MM.1S (cell line): Measurements from ENCODE around the gene GPR108.
"Not testable (repeated sequence)": the region's sequence is repeated elsewhere in the genome, so short reads cannot be mapped to it uniquely, and the experiment has no call there.

Experiments
- DNase-seq: peaks from one replicate; pipeline ENCODE4 v3.0.0-alpha.2; 2015
- H2AFZ ChIP-seq: fragments of 300-600 bp; sonication (generic); 2 replicates; pipeline ENCODE4 v1.6.0; 2016; ENCODE audit warnings: antibody characterized with exemption, low read length
- H3F3A ChIP-seq: fragments of 300-600 bp; sonication (generic); 2 replicates; pipeline ENCODE4 v1.6.1; 2016; ENCODE audit warnings: mild to moderate bottlenecking, antibody characterized with exemption, low read length, moderate library complexity, mixed read lengths; ENCODE audit not compliant: insufficient read depth
- H3K27ac ChIP-seq: fragments of 300-600 bp; sonication (generic); 2 replicates; pipeline ENCODE4 v1.5.1; 2016; ENCODE audit warnings: mild to moderate bottlenecking, low read length
- H3K27me3 ChIP-seq: fragments of 300-600 bp; sonication (generic); replicated peaks from 2 replicates; pipeline ENCODE4 v1.6.0; 2016; ENCODE audit warnings: low read length; ENCODE audit not compliant: insufficient read depth
- H3K36me3 ChIP-seq: fragments of 300-600 bp; sonication (generic); replicated peaks from 2 replicates; pipeline ENCODE4 v1.6.1; 2016; ENCODE audit warnings: mild to moderate bottlenecking, low read length, mixed read lengths; ENCODE audit not compliant: insufficient read depth
- H3K4me1 ChIP-seq: fragments of 300-600 bp; sonication (generic); 2 replicates; pipeline ENCODE4 v1.6.1; 2016; ENCODE audit warnings: low read length, mixed read lengths
- H3K4me2 ChIP-seq: fragments of 300-600 bp; sonication (generic); 2 replicates; pipeline ENCODE4 v1.6.0; 2016; ENCODE audit warnings: low read depth, low read length
- H3K4me3 ChIP-seq: fragments of 300-600 bp; sonication (generic); 2 replicates; pipeline ENCODE4 v1.5.1; 2016; ENCODE audit warnings: low read length, mixed read lengths
- H3K79me2 ChIP-seq: fragments of 300-600 bp; sonication (generic); 2 replicates; pipeline ENCODE4 v1.6.1; 2016; ENCODE audit warnings: mixed run types, low read length, mixed read lengths
- H3K9ac ChIP-seq: fragments of 300-600 bp; sonication (generic); 2 replicates; pipeline ENCODE4 v1.6.1; 2016; ENCODE audit warnings: low read length, mixed read lengths
- H3K9me2 ChIP-seq: fragments of 300-600 bp; sonication (generic); replicated peaks from 2 replicates; pipeline ENCODE4 v1.6.1; 2016; ENCODE audit warnings: mild to moderate bottlenecking, low read length, mixed read lengths; ENCODE audit not compliant: insufficient read depth
- H3K9me3 ChIP-seq: fragments of 300-600 bp; sonication (generic); replicated peaks from 2 replicates; pipeline ENCODE4 v1.6.1; 2016; ENCODE audit warnings: mild to moderate bottlenecking, low read length, mixed read lengths; ENCODE audit not compliant: insufficient read depth
- H4K20me1 ChIP-seq: fragments of 300-600 bp; sonication (generic); 2 replicates; pipeline ENCODE4 v1.6.1; 2016; ENCODE audit warnings: mild to moderate bottlenecking, low read length, moderate library complexity, mixed read lengths; ENCODE audit not compliant: insufficient read depth
- EZH2 ChIP-seq: fragments of 300-600 bp; sonication (generic); optimal IDR thresholded peaks from 2 replicates; pipeline ENCODE3; 2017; ENCODE audit warnings: low read depth, mild to moderate bottlenecking, antibody characterized with exemption, low read length, mixed read lengths
- EZH2phosphoT487 ChIP-seq: fragments of 300-600 bp; sonication (generic); IDR thresholded peaks from 2 replicates; pipeline ENCODE4 v1.6.1; 2018; ENCODE audit warnings: antibody characterized with exemption, low read length
- TF ChIP-seq, protein P1 (sequence below): fragments of 300-600 bp; sonication (generic); IDR thresholded peaks from 2 replicates; pipeline ENCODE4 v1.5.1; 2016; ENCODE audit warnings: antibody characterized with exemption, low read length, mixed read lengths

The GPR108 gene

DNA sequence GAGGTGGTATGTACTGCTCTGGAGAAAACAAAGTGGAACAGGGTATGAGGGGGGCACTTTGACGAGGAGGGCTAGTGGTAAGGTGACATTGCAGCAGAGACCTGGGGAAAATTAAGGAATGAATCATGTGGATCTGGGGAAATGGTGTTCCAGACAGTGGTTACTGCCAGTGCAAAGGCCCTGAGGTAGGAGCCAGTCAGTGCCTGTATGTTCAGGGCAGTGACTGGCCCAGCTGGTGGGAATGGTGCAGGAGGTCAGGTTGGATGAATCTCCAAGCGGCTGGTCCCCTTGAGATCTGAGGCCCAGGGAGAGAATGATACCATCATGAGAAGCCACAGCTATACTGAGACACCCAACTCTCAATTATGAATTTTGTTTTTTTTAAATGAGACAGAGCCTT, 40.1 kb upstream of the GPR108 start:
- Histone ChIP-seq H3K9me3 (no peaks in the 10 kb centered on the region), H4K20me1 (peaks cover 5% of the 10 kb centered on the region; the same call in 1 of the 2 replicates), H2AFZ (no peak overlapping the region), H3K27ac (peak overlapping the region; percentile 53; the same call in 1 of the 2 replicates), H3K4me1 (peaks cover 41% of the 10 kb centered on the region), H3K36me3 (peaks cover 16% of the 10 kb centered on the region), H3K4me2 (peak overlapping the region; percentile 39; the same call in 1 of the 2 replicates), H3K79me2 (peaks cover 96% of the 10 kb centered on the region), H3K9ac (no peak overlapping the region), H3K9me2 (no peaks in the 10 kb centered on the region), H3F3A (peaks cover 30% of the 10 kb centered on the region), H3K27me3 (no peaks in the 10 kb centered on the region), H3K4me3 (no peak overlapping the region)
- DNase-seq = no peak
- TF ChIP-seq EZH2phosphoT487 (no peak), EZH2 (no peak)
- TF ChIP-seq, protein P1, sequence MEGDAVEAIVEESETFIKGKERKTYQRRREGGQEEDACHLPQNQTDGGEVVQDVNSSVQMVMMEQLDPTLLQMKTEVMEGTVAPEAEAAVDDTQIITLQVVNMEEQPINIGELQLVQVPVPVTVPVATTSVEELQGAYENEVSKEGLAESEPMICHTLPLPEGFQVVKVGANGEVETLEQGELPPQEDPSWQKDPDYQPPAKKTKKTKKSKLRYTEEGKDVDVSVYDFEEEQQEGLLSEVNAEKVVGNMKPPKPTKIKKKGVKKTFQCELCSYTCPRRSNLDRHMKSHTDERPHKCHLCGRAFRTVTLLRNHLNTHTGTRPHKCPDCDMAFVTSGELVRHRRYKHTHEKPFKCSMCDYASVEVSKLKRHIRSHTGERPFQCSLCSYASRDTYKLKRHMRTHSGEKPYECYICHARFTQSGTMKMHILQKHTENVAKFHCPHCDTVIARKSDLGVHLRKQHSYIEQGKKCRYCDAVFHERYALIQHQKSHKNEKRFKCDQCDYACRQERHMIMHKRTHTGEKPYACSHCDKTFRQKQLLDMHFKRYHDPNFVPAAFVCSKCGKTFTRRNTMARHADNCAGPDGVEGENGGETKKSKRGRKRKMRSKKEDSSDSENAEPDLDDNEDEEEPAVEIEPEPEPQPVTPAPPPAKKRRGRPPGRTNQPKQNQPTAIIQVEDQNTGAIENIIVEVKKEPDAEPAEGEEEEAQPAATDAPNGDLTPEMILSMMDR = no peak

DNA sequence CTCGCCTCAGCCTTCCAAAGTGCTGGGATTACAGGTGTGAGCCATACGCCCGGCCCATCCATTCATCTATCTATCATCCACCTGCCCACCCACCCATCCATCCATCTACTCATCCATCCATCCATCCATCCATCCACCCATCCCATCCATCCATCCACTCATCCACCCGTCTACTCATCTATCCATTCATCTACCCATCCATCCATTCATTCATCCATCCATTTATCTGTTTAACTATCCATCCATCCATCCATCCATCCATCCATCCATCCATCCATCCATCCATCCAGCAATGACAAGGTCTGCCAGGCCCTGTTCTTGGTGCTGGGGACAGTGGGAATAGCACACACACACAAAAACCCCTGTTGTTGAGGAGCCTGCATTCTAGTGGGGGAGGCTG, 39.6 kb upstream of the GPR108 start:
- H3K9me2 ChIP-seq = no peaks in the 10 kb centered on the region
- TF ChIP-seq EZH2 (no peak), EZH2phosphoT487 (no peak)
- TF ChIP-seq, protein P1 = no peak
- no peaks in the 10 kb centered on the region for H3K9me3 ChIP-seq
- peaks cover 96% of the 10 kb centered on the region for H3K79me2 ChIP-seq
- H3K4me1 ChIP-seq = peaks cover 41% of the 10 kb centered on the region
- peaks cover 5% of the 10 kb centered on the region; the same call in 1 of the 2 replicates for H4K20me1 ChIP-seq
- peak overlapping the region; percentile 39; the same call in 1 of the 2 replicates for H3K4me2 ChIP-seq
- H3K27ac ChIP-seq = peak overlapping the region; percentile 53; the same call in 1 of the 2 replicates
- H3K9ac ChIP-seq = no peak overlapping the region
- peaks cover 32% of the 10 kb centered on the region for H3F3A ChIP-seq
- H2AFZ ChIP-seq = no peak overlapping the region
- no peak overlapping the region for H3K4me3 ChIP-seq
- H3K36me3 ChIP-seq = peaks cover 16% of the 10 kb centered on the region
- DNase-seq = no peak
- no peaks in the 10 kb centered on the region for H3K27me3 ChIP-seq

DNA sequence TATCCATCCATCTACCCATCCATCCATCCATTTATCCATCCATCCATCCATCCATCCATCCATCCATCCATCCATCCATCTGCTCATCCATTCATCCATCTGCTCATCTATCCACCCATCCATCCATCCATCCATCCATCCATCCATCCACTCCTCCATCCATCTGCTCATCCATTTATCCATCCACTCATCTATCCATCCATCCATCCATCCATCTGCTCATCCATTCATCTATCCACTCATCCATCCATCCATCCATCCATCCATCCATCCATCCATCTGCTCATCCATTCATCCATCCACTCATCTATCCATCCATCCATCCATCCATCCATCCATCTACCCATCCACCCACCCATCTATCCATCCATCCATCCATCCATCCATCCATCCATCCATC, 38.7 kb upstream of the GPR108 start:
- not testable (repeated sequence) for H3K4me3 ChIP-seq, DNase-seq, H2AFZ ChIP-seq, H4K20me1 ChIP-seq, H3K9ac ChIP-seq, H3K27me3 ChIP-seq, H3K4me2 ChIP-seq, H3K9me3 ChIP-seq, H3K27ac ChIP-seq, H3K9me2 ChIP-seq
- H3K4me1 ChIP-seq = peaks cover 40% of the 10 kb centered on the region
- peaks cover 11% of the 10 kb centered on the region for H3K36me3 ChIP-seq
- peaks cover 91% of the 10 kb centered on the region for H3K79me2 ChIP-seq
- H3F3A ChIP-seq = peaks cover 32% of the 10 kb centered on the region

DNA sequence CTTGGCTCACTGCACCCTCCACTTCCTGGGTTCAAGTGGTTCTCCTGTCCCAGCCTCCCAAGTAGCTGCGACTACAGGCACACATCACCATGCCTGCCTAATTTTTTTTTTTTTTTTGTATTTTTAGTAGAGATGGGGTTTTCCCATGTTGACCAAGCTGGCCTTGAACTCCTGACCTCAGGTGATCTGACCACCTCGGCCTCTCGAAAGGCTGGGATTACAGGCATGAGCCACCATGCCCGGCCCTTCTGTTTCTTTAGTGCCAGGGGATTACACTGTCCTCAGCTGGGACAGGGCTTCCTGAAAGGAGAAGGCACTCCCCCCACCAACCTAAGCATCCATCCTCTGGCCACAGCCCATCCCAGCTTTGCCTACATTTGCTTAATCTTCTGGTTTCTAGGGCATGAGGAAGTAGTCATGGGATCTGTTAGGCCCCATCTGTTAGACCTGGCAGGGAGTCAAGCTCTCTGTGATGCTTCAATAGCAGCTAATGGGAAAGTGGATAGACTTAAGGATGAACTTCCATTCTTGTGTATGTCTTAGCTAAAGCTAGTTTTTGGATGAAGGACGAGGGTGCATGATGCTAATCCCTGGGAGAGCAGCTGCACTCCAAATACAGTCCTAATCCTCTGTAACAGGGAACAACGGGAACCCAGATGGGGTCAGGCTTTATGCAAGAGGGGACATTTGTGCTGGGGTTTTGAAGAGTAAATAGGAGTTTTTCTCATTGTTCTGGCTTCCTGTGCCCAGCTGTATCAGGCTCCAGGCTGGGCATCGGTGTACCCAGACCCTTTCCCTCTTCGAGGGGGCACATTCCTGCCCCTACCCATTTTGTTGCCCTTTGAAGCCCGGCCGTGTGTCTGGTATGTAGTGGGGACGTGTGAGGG, 37.7 kb upstream of the GPR108 start:
- H3K4me2 ChIP-seq = peak overlapping the region; percentile 59

More for the DNA sequence above, 37.7 kb upstream of the GPR108 start:
- H3K9me2 ChIP-seq = no peaks in the 10 kb centered on the region
- peaks cover 81% of the 10 kb centered on the region for H3K79me2 ChIP-seq
- no peak overlapping the region for H2AFZ ChIP-seq
- peaks cover 40% of the 10 kb centered on the region for H3K4me1 ChIP-seq
- H3F3A ChIP-seq = peaks cover 32% of the 10 kb centered on the region
- no peaks in the 10 kb centered on the region for H3K9me3 ChIP-seq
- no peak overlapping the region for H3K4me3 ChIP-seq
- no peak overlapping the region for H3K9ac ChIP-seq
- DNase-seq = no peak
- peaks cover 5% of the 10 kb centered on the region; the same call in 1 of the 2 replicates for H4K20me1 ChIP-seq
- TF ChIP-seq, protein P1 = no peak
- TF ChIP-seq EZH2phosphoT487 (no peak), EZH2 (no peak)
- no peaks in the 10 kb centered on the region for H3K27me3 ChIP-seq
- H3K36me3 ChIP-seq = peaks cover 8% of the 10 kb centered on the region
- H3K27ac ChIP-seq = no peak overlapping the region; the same call in 1 of the 2 replicates
